ENCODE measurements around the gene ACACA. TPM values are rescaled to one million over a fixed set of nuclear protein-coding genes. Genes with fewer than 3 reads are reported as not detected.
"Not testable (repeated sequence)": the region's sequence is repeated elsewhere in the genome, so short reads cannot be mapped to it uniquely, and the experiment has no call there.

Gene ACACA
- total and polyA plus RNA-seq, 2 donors (not counting 1 experiment from before 2014, with no cell fraction given): 45.2 to 123 TPM

DNA sequence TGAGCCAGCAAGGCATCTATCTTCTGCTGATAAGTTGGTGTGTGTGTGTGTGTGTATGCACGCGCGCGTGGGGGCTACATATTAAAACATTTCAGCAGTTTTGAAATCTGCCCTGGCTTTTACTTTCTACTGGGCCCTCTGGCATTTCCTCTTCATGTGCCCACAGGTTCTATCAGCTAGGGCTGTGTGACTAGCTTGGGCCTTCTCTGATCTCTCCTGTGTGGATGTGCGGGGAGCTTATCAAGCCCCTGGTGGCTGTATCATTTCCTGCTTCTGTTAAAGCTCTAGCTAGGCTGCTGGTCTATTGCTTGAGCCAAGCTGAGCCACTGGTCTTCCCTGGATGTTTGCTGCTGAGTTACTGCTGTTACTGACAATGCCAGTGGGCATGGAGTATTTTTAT is 325.3 kb downstream of the ACACA start:
- no peaks in the 10 kb centered on the region for H4K20me1 ChIP-seq (ENCODE audit: control insufficient read depth, extremely low read depth, insufficient read depth, low read length)
- TF ChIP-seq, protein P1, sequence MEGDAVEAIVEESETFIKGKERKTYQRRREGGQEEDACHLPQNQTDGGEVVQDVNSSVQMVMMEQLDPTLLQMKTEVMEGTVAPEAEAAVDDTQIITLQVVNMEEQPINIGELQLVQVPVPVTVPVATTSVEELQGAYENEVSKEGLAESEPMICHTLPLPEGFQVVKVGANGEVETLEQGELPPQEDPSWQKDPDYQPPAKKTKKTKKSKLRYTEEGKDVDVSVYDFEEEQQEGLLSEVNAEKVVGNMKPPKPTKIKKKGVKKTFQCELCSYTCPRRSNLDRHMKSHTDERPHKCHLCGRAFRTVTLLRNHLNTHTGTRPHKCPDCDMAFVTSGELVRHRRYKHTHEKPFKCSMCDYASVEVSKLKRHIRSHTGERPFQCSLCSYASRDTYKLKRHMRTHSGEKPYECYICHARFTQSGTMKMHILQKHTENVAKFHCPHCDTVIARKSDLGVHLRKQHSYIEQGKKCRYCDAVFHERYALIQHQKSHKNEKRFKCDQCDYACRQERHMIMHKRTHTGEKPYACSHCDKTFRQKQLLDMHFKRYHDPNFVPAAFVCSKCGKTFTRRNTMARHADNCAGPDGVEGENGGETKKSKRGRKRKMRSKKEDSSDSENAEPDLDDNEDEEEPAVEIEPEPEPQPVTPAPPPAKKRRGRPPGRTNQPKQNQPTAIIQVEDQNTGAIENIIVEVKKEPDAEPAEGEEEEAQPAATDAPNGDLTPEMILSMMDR (conservative IDR thresholded peaks at IDR 0.05 in 1 of 2, IDR thresholded peaks at IDR 0.05 in 1 of 2; ENCODE audit: low read depth in 1 of 2, low read length in 2 of 2): no peak
- no peak for DNase-seq (ENCODE audit: low read depth in 2 of 2)
- no peaks in the 10 kb centered on the region for H3K27me3 ChIP-seq (ENCODE audit: control insufficient read depth, insufficient read depth, low read length)
- no peak overlapping the region for H3K27ac ChIP-seq (ENCODE audit: insufficient read depth, low read length)
- peaks cover 7% of the 10 kb centered on the region for H3K36me3 ChIP-seq (ENCODE audit: control insufficient read depth, insufficient read depth, low read length)
- H3K4me1 ChIP-seq (ENCODE audit: control insufficient read depth, extremely low read depth, insufficient read depth, low read length): no peaks in the 10 kb centered on the region
- no peak overlapping the region for H3K9ac ChIP-seq (ENCODE audit: insufficient read depth, low read length)
- H3K4me3 ChIP-seq (replicated peaks in 1 of 4; ENCODE audit: control extremely low read depth in 1 of 4, insufficient read depth in 1 of 4, low read depth in 3 of 4, low read length in 4 of 4): no peak overlapping the region
- H3K4me2 ChIP-seq (ENCODE audit: extremely low read depth, insufficient read depth, low read length): no peak overlapping the region
- no peak overlapping the region for H2AFZ ChIP-seq (ENCODE audit: low read length)
- no peaks in the 10 kb centered on the region for H3K9me3 ChIP-seq (ENCODE audit: control insufficient read depth, insufficient read depth, low read depth, low read length)
- H3K79me2 ChIP-seq (ENCODE audit: control insufficient read depth, insufficient read depth, low read length): no peaks in the 10 kb centered on the region

DNA sequence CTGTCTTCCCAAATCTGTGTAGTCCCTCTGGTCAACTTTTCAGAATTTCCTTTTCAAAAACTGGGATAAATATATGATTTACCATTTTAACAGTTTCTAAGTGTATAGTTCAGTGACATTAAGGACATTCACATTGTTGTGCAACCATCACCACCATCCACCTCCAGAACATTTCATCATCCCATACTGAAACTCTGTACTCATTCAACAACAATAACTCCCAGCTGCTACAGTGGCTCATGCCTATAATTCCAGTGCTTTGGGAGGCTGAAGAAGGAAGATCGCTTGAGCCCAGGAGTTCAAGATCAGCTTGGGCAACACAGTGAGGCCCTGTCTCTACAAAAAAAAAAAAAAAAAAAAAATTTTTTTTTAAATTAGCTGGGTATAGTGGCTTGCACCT is 326.9 kb downstream of the ACACA start:
- no peak for TF ChIP-seq EZH2 (IDR thresholded peaks at IDR 0.05; ENCODE audit: low read length, missing control alignments)
- TF ChIP-seq, protein P1 (conservative IDR thresholded peaks at IDR 0.05 in 1 of 2, IDR thresholded peaks at IDR 0.05 in 1 of 2; ENCODE audit: low read depth in 1 of 2, low read length in 2 of 2): no peak
- Histone ChIP-seq H3K27ac (ENCODE audit: insufficient read depth, low read length) (no peak overlapping the region), H3K4me2 (ENCODE audit: extremely low read depth, insufficient read depth, low read length) (no peak overlapping the region), H4K20me1 (ENCODE audit: control insufficient read depth, extremely low read depth, insufficient read depth, low read length) (no peaks in the 10 kb centered on the region), H3K9ac (ENCODE audit: insufficient read depth, low read length) (no peak overlapping the region), H3K36me3 (ENCODE audit: control insufficient read depth, insufficient read depth, low read length) (no peaks in the 10 kb centered on the region), H3K4me1 (ENCODE audit: control insufficient read depth, extremely low read depth, insufficient read depth, low read length) (no peaks in the 10 kb centered on the region), H2AFZ (ENCODE audit: low read length) (no peak overlapping the region), H3K9me3 (ENCODE audit: control insufficient read depth, insufficient read depth, low read depth, low read length) (no peaks in the 10 kb centered on the region), H3K27me3 (ENCODE audit: control insufficient read depth, insufficient read depth, low read length) (no peaks in the 10 kb centered on the region), H3K4me3 (replicated peaks in 1 of 4; ENCODE audit: control extremely low read depth in 1 of 4, insufficient read depth in 1 of 4, low read depth in 3 of 4, low read length in 4 of 4) (no peak overlapping the region), H3K79me2 (ENCODE audit: control insufficient read depth, insufficient read depth, low read length) (no peaks in the 10 kb centered on the region)
- DNase-seq (ENCODE audit: low read depth in 2 of 2): peak in 1 of 2 donors; percentile 56

DNA sequence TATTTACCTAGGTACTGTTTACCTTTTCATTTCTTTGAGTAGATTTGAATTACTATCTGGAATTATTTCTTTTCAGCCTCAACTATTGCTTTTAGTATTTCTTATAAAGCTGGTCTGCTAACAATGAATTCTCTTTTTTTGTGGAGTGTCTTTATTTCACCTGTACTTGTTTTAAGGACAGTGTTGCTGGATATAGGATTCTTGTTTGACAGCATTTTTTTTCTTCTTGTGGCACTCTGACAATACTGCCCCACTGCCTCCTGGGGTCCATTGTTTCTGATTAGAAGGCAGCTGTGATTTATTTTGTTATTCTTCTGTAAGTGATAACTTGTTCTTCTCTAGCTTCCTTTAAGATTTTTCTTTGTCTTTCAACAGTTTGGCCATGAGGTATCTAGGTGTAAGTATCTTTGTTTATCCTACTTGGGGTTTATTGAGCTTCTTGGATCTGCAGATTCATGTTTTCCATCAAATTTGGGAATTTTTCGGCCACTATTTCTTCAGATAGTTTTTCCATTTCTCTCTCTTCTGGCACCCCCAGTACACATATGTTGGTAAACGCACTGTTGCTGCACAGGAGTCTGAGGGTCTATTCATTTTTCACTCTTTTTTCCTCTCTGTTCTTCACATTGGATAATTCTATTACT is 327.4 kb downstream of the ACACA start:
- TF ChIP-seq EZH2 (IDR thresholded peaks at IDR 0.05; ENCODE audit: low read length, missing control alignments): no peak
- TF ChIP-seq, protein P1 (conservative IDR thresholded peaks at IDR 0.05 in 1 of 2, IDR thresholded peaks at IDR 0.05 in 1 of 2; ENCODE audit: low read depth in 1 of 2, low read length in 2 of 2): no peak
- no peaks in the 10 kb centered on the region for H3K4me1 ChIP-seq (ENCODE audit: control insufficient read depth, extremely low read depth, insufficient read depth, low read length)
- H3K27ac ChIP-seq (ENCODE audit: insufficient read depth, low read length): no peak overlapping the region
- H4K20me1 ChIP-seq (ENCODE audit: control insufficient read depth, extremely low read depth, insufficient read depth, low read length): no peaks in the 10 kb centered on the region
- H3K79me2 ChIP-seq (ENCODE audit: control insufficient read depth, insufficient read depth, low read length): no peaks in the 10 kb centered on the region
- no peaks in the 10 kb centered on the region for H3K36me3 ChIP-seq (ENCODE audit: control insufficient read depth, insufficient read depth, low read length)
- H2AFZ ChIP-seq (ENCODE audit: low read length): no peak overlapping the region
- no peaks in the 10 kb centered on the region for H3K9me3 ChIP-seq (ENCODE audit: control insufficient read depth, insufficient read depth, low read depth, low read length)
- no peaks in the 10 kb centered on the region for H3K27me3 ChIP-seq (ENCODE audit: control insufficient read depth, insufficient read depth, low read length)
- H3K4me2 ChIP-seq (ENCODE audit: extremely low read depth, insufficient read depth, low read length): no peak overlapping the region
- H3K4me3 ChIP-seq (replicated peaks in 1 of 4; ENCODE audit: control extremely low read depth in 1 of 4, insufficient read depth in 1 of 4, low read depth in 3 of 4, low read length in 4 of 4): no peak overlapping the region
- DNase-seq (ENCODE audit: low read depth in 2 of 2): no peak
- no peak overlapping the region for H3K9ac ChIP-seq (ENCODE audit: insufficient read depth, low read length)

DNA sequence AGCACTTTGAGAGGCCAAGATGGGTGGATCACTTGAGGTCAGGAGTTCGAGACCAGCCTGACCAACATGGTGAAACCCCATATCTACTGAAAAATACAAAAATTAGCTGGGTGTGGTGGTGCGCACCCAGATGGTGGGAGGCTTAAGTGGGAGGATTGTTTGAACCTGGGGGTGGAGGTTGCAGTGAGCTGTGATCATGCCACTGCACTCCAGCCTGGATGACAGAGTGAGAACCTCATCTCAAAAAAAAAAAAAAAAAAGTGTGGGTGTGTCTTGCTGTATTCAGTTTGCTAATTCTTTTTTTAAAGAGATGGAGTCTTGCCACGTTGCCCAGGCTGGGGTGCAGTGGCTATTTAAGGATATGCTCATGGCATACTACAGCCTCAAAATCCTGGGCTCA is 333.2 kb downstream of the ACACA start:
- H3K9me3 ChIP-seq (ENCODE audit: control insufficient read depth, insufficient read depth, low read depth, low read length); H3K27me3 ChIP-seq (ENCODE audit: control insufficient read depth, insufficient read depth, low read length); H3K9ac ChIP-seq (ENCODE audit: insufficient read depth, low read length); H3K27ac ChIP-seq (ENCODE audit: insufficient read depth, low read length); H3K79me2 ChIP-seq (ENCODE audit: control insufficient read depth, insufficient read depth, low read length); DNase-seq (ENCODE audit: low read depth in 2 of 2); H3K36me3 ChIP-seq (ENCODE audit: control insufficient read depth, insufficient read depth, low read length); H3K4me2 ChIP-seq (ENCODE audit: extremely low read depth, insufficient read depth, low read length); H2AFZ ChIP-seq (ENCODE audit: low read length); H3K4me3 ChIP-seq (replicated peaks in 1 of 4; ENCODE audit: control extremely low read depth in 1 of 4, insufficient read depth in 1 of 4, low read depth in 3 of 4, low read length in 4 of 4); H4K20me1 ChIP-seq (ENCODE audit: control insufficient read depth, extremely low read depth, insufficient read depth, low read length); H3K4me1 ChIP-seq (ENCODE audit: control insufficient read depth, extremely low read depth, insufficient read depth, low read length): not testable (repeated sequence)

All from fibroblast of lung (primary cell).